GM21619 (cell line): Measurements from ENCODE around the gene NOS3.

Experiments
- ATAC-seq: cut with Tn5 transposase; IDR thresholded peaks from one replicate; pipeline ENCODE4 v1.9.1; 2021; ENCODE audit not compliant: unreplicated experiment

The NOS3 gene

GRCh38 chr7:151053751-151054150 is 62.9 kb downstream of the NOS3 start:
- no peak for ATAC-seq

- no peak for ATAC-seq
Observed at GRCh38 chr7:151056283-151056665, 65.5 kb downstream of the NOS3 start.

GRCh38 chr7:151056666-151057505 is 66.1 kb downstream of the NOS3 start:
- ATAC-seq: no peak

GRCh38 chr7:151057506-151057988 is 66.7 kb downstream of the NOS3 start, which contains the start of gene CDK5:
Gene CDK5 (minus strand): TSS chr7:151057897. CDS start chr7:151057848, 49 bp downstream.
- ATAC-seq: peak; percentile 10

DNA sequence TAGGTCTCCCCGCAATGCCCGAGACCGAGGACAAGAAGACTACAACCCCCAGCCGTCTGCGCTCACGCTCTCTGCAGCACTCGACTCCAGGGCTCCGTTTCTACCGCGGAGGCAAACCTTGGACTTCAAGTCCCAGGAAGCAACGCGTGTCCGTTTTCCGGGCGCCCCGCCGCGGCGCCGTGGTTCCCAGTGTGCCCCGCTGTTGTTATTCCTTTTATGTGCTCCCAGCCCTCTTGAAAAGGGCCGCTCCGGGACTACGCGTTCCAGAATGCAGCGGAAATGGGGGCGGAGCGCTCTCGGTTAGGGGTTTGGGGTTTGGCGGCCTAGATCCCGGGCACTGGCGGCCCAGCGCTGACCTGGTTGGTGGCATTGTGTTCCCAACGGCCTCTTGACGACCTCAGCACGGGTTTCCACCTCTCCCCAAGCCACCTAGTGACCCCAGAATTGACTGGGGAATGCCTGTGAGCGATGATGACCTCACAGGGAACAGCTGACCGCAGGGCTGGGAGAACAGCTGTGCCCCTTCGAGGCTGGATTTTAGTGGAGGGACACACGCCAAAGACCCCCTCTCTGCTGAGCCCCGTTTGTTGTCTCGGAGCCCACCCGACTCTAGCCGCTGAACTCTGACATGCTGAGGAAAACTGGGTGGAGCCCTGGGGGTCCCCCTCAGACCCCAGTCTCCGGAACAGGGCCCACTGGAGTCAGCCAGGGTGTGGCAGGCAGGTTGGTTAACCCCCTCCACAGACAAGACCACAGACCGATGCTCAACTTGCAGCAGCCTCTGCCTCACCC is 67.4 kb downstream of the NOS3 start:
- peak; percentile 87 for ATAC-seq

- ATAC-seq: no peak
Observed at GRCh38 chr7:151058781-151059366, 68.1 kb downstream of the NOS3 start.

DNA sequence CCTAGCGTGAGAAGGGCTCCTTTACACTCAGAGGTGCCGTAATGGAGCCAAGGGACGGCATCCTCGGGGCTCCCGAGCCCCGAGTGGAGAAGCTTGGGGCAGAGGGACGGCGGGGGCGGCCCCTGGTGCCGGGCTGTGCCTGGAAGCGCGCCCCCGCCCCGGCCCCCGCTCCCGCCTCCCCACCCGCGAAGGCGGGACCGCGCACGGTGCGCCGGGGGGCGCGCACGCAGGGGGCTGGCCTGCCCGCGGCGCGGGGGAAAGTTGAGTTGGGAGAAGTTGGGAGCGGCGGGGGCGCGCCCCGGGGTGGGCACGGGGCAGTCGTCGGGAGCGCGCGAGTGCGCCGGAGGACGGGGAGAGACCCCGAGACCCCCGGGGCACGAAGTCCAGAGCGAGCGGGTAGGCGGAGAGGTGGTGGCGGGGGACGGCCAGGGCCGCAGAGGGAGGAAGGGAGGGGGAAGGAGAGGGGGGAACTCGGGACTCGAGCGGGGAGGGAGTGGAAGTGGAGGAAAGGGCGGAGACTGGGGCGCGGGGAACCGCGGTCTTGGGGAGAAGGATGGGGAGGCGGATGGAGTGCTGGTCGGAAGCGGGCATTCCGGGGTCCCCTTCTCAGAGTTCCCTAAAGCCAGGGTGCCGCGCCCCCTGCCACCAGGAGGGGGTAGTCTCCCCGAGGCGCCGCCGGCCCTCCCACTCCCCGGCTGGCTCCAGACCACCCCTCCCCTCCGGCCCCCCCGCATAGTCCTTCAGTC is 68.7 kb downstream of the NOS3 start, which contains the start of gene SLC4A2:
Gene SLC4A2 (plus strand): TSS at position 223 of the 746 bp plus-strand sequence. CDS start 2,399 bp downstream, outside the sequence.
- peak; percentile 30 for ATAC-seq

DNA sequence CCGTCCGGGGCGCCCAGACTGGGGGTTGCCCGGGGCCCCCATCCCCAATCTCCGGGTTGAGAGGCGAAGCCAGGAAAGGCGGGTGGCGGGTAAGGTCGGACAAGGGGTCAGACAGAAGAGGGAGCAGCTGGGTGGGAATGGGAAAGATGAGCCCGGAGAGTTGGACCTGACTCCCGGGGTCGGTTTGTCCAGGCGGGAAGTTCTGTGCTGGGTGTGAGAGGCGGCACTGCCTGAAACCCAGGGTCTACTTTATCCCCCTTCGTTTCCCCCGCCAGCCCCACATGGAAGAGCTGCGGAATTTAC is 69.2 kb downstream of the NOS3 start:
- ATAC-seq: no peak

GRCh38 chr7:151060416-151061212 is 69.8 kb downstream of the NOS3 start:
- no peak for ATAC-seq

GRCh38 chr7:151061213-151062110 is 70.6 kb downstream of the NOS3 start:
- ATAC-seq: no peak

GRCh38 chr7:151062111-151062398 is 71.2 kb downstream of the NOS3 start:
- ATAC-seq: no peak

GRCh38 chr7:151062399-151063211 is 71.8 kb downstream of the NOS3 start:
- no peak for ATAC-seq

- ATAC-seq: no peak
Observed at GRCh38 chr7:151063212-151063561, 72.4 kb downstream of the NOS3 start.
